GM23338 (cell line): ENCODE results near the gene CCDC40. TPM values are rescaled to one million over a fixed set of nuclear protein-coding genes. Genes with fewer than 3 reads are reported as not detected.

Experiments used
- ATAC-seq: fragments of 200-7000 bp; cut with Tn5 transposase; 3 replicates; pipeline ENCODE4 v1.9.1; 2020
- DNase-seq: peaks from one replicate; pipeline ENCODE4 v3.0.0-alpha.2; 2015; ENCODE audit warnings: low spot score
- H2AFZ ChIP-seq: fragments of 200-600 bp; sonication (generic); 2 replicates; pipeline ENCODE4 v1.8.0; 2016; ENCODE audit warnings: antibody characterized with exemption, mild to moderate bottlenecking, moderate library complexity
- H3F3A ChIP-seq: fragments of 200-600 bp; sonication (generic); replicated peaks from 2 replicates; pipeline ENCODE4 v1.8.0; 2017; ENCODE audit warnings: antibody characterized with exemption, mixed run types, low read depth
- H3K27ac ChIP-seq: fragments of 200-600 bp; sonication (generic); 2 replicates; pipeline ENCODE4 v1.6.1; 2016; ENCODE audit warnings: low read depth
- H3K27me3 ChIP-seq: fragments of 200-600 bp; sonication (generic); 2 replicates; pipeline ENCODE4 v1.8.0; 2016; ENCODE audit warnings: mild to moderate bottlenecking, mixed run types, moderate library complexity; ENCODE audit not compliant: insufficient read depth
- H3K36me3 ChIP-seq: fragments of 200-600 bp; sonication (generic); 2 replicates; pipeline ENCODE4 v1.8.0; 2016; ENCODE audit warnings: mild to moderate bottlenecking; ENCODE audit not compliant: insufficient read depth
- H3K4me1 ChIP-seq: fragments of 200-600 bp; sonication (generic); 2 replicates; pipeline ENCODE4 v1.8.0; 2016; ENCODE audit warnings: mild to moderate bottlenecking, moderate library complexity; ENCODE audit not compliant: insufficient read depth
- H3K4me2 ChIP-seq: fragments of 200-600 bp; sonication (generic); 2 replicates; pipeline ENCODE4 v1.7.1; 2017; ENCODE audit warnings: mixed run types
- H3K4me3 ChIP-seq: fragments of 200-600 bp; sonication (generic); 2 replicates; pipeline ENCODE4 v1.6.1; 2016; ENCODE audit warnings: mixed run types
- H3K79me2 ChIP-seq: fragments of 200-600 bp; sonication (generic); replicated peaks from 2 replicates; pipeline ENCODE4 v1.8.0; 2017; ENCODE audit warnings: mild to moderate bottlenecking; ENCODE audit not compliant: insufficient read depth
- H3K9me2 ChIP-seq: fragments of 200-600 bp; sonication (generic); 2 replicates; pipeline ENCODE4 v1.8.0; 2017; ENCODE audit not compliant: insufficient read depth
- H4K20me1 ChIP-seq: fragments of 200-600 bp; sonication (generic); replicated peaks from 2 replicates; pipeline ENCODE4 v1.8.0; 2017; ENCODE audit warnings: mild to moderate bottlenecking; ENCODE audit not compliant: insufficient read depth
- H3K27ac Mint-ChIP-seq: 2 replicates; pipeline ENCODE4 v1.8.0; 2020; ENCODE audit warnings: inconsistent platforms, mild to moderate bottlenecking, moderate library complexity, mixed read lengths
- H3K27me3 Mint-ChIP-seq: 3 replicates; pipeline ENCODE4 v1.8.0; 2022; ENCODE audit warnings: low read depth, mild to moderate bottlenecking, moderate library complexity, mixed read lengths, inconsistent platforms; ENCODE audit not compliant: insufficient read depth, poor library complexity
- H3K36me3 Mint-ChIP-seq: 3 replicates; pipeline ENCODE4 v1.8.0; 2021; ENCODE audit warnings: low read depth, mild to moderate bottlenecking, inconsistent platforms, moderate library complexity, mixed read lengths
- H3K4me1 Mint-ChIP-seq: 3 replicates; pipeline ENCODE4 v1.8.0; 2020; ENCODE audit warnings: mild to moderate bottlenecking, inconsistent platforms, mixed read lengths
- H3K4me3 Mint-ChIP-seq: 3 replicates; pipeline ENCODE4 v1.8.0; 2021; ENCODE audit warnings: moderate library complexity, mild to moderate bottlenecking, inconsistent platforms, mixed read lengths
- H3K9me3 Mint-ChIP-seq: 3 replicates; pipeline ENCODE4 v1.8.0; 2020; ENCODE audit warnings: moderate library complexity, mild to moderate bottlenecking, inconsistent platforms, mixed read lengths
- CREB1 ChIP-seq: fragments of 250-450 bp; sonication (Bioruptor Pico); IDR thresholded peaks from 2 replicates; pipeline ENCODE4 v1.5.0; 2020; ENCODE audit warnings: low read depth, mild to moderate bottlenecking, moderate library complexity
- CTCF ChIP-seq, 2 experiments: fragments of 200-600 bp in 1 of 2; sonication (generic) in 1 of 2; conservative IDR thresholded peaks; 2 replicates each; pipeline versions ENCODE4 v1.5.1 to v1.6.1; 2016 to 2017; ENCODE audit warnings: antibody characterized with exemption in 2 of 2, low read depth in 2 of 2, mild to moderate bottlenecking in 2 of 2, moderate library complexity in 1 of 2
- ETS1 ChIP-seq: IDR thresholded peaks from 2 replicates; pipeline ENCODE4 v1.6.1; 2016; ENCODE audit warnings: antibody characterized with exemption
- EZH2 ChIP-seq: fragments of 200-600 bp; sonication (generic); IDR thresholded peaks from one replicate; pipeline ENCODE4 v1.8.0; 2017; ENCODE audit warnings: antibody characterized with exemption, mild to moderate bottlenecking, low read depth; ENCODE audit not compliant: unreplicated experiment
- EZH2phosphoT487 ChIP-seq: fragments of 200-600 bp; sonication (generic); IDR thresholded peaks from one replicate; pipeline ENCODE4 v1.8.1; 2018; ENCODE audit warnings: antibody characterized with exemption; ENCODE audit not compliant: unreplicated experiment
- JUNB ChIP-seq: IDR thresholded peaks from one replicate; pipeline ENCODE4 v1.6.1; 2016; ENCODE audit warnings: antibody characterized with exemption; ENCODE audit not compliant: unreplicated experiment
- NANOG ChIP-seq: IDR thresholded peaks from 2 replicates; pipeline ENCODE4 v1.6.1; 2016; ENCODE audit warnings: antibody characterized with exemption, borderline replicate concordance
- POLR2AphosphoS5 ChIP-seq: IDR thresholded peaks from 2 replicates; pipeline ENCODE4 v1.6.1; 2016; ENCODE audit warnings: antibody characterized with exemption, low read depth
- REST ChIP-seq: IDR thresholded peaks from one replicate; pipeline ENCODE4 v1.6.1; 2018; ENCODE audit warnings: antibody characterized with exemption; ENCODE audit not compliant: unreplicated experiment
- STAT1 ChIP-seq: IDR thresholded peaks from one replicate; pipeline ENCODE4 v1.6.1; 2016; ENCODE audit warnings: antibody characterized with exemption; ENCODE audit not compliant: unreplicated experiment
- ZNF114 ChIP-seq: fragments of 250-450 bp; sonication (Bioruptor Pico); IDR thresholded peaks from 2 replicates; pipeline ENCODE4 v1.5.0; 2020; ENCODE audit warnings: mild to moderate bottlenecking, moderate library complexity
- ZNF331 ChIP-seq: fragments of 250-450 bp; sonication (Bioruptor Pico); IDR thresholded peaks from 2 replicates; pipeline ENCODE4 v1.5.0; 2020; ENCODE audit warnings: low read depth, mild to moderate bottlenecking, moderate library complexity
- ZNF462 ChIP-seq: fragments of 250-450 bp; sonication (Bioruptor Pico); IDR thresholded peaks from 2 replicates; pipeline ENCODE4 v1.5.0; 2020; ENCODE audit warnings: mild to moderate bottlenecking, moderate library complexity
- polyA plus RNA-seq: library from polyadenylated mRNA; unstranded; fragments of >200 nt; fragmentation: Nextera tagmentation; extraction: Ambion mirVana; gene quantifications from 2 replicates; pipeline ENCODE4 v1.2.1, GENCODE V29; 2016
- total RNA-seq: library from RNA; depleted of rRNA; stranded (reverse); fragments of >200 nt; shearing (Covaris generic); gene quantifications from 2 replicates; pipeline ENCODE4 v1.2.3, GENCODE V29; 2014

Gene CCDC40
- total and polyA plus RNA-seq, 2 experiments from 2014 or later: 7.6 to 8.1 TPM

- no peaks in the 10 kb centered on the region for H3K27me3 ChIP-seq
- H3K4me3 Mint-ChIP-seq: no peak overlapping the region
- no peaks in the 10 kb centered on the region; the same call in 2 of the 3 replicates for H3K9me3 Mint-ChIP-seq
Measured at GRCh38 chr17:80107231-80108021, 71.0 kb downstream of the CCDC40 start.

More at GRCh38 chr17:80107231-80108021, 71.0 kb downstream of the CCDC40 start:
- ATAC-seq (no peak), DNase-seq (no peak)
- Histone ChIP-seq H2AFZ (no peak overlapping the region), H3K36me3 (no peaks in the 10 kb centered on the region), H4K20me1 (no peaks in the 10 kb centered on the region), H3K9me2 (no peaks in the 10 kb centered on the region), H3K79me2 (0 out of 2 replicates have a peak, but pooled peaks cover 2% of the 10 kb centered on the region), H3F3A (no peaks in the 10 kb centered on the region), H3K4me3 (no peak overlapping the region), H3K4me1 (peaks cover 2% of the 10 kb centered on the region; the same call in 1 of the 2 replicates), H3K27ac (no peak overlapping the region), H3K4me2 (no peak overlapping the region)
- peaks cover 3% of the 10 kb centered on the region; the same call in 2 of the 3 replicates for H3K36me3 Mint-ChIP-seq
- H3K27ac Mint-ChIP-seq: no peak overlapping the region
- peaks cover 4% of the 10 kb centered on the region for H3K27me3 Mint-ChIP-seq
- TF ChIP-seq POLR2AphosphoS5 (no peak), ZNF331 (no peak), CTCF (conservative IDR thresholded peaks at IDR 0.05; ENCODE audit: low read depth in 2 of 2) (no peak), ZNF462 (CRISPR knock-in tag) (no peak), STAT1 (no peak), JUNB (no peak), CREB1 (CRISPR knock-in tag) (no peak), EZH2phosphoT487 (no peak), EZH2 (no peak), ETS1 (no peak), NANOG (no peak), ZNF114 (CRISPR knock-in tag) (no peak), REST (no peak)
- peaks cover 21% of the 10 kb centered on the region for H3K4me1 Mint-ChIP-seq
